Activated CD4-positive, alpha-beta T cell treated with anti-CD3 and anti-CD28 coated beads, Interleukin-2, amount 10 ng/mL, durations not matched to agents 24 days and 14 days (primary cell): Measurements from ENCODE around the gene IRF2. TPM values are rescaled to one million over a fixed set of nuclear protein-coding genes. Genes with fewer than 3 reads are reported as not detected.

Source experiments
- DNase-seq: peaks from one replicate; pipeline ENCODE4 v3.0.0; 2022
- H3K27ac Mint-ChIP-seq: one replicate; pipeline ENCODE4 v1.8.0; 2022; ENCODE audit warnings: mild to moderate bottlenecking, mixed read lengths
- H3K27me3 Mint-ChIP-seq: one replicate; pipeline ENCODE4 v1.8.0; 2022; ENCODE audit warnings: mixed read lengths
- H3K36me3 Mint-ChIP-seq: one replicate; pipeline ENCODE4 v1.8.0; 2022; ENCODE audit warnings: low read depth, mild to moderate bottlenecking, mixed read lengths
- H3K4me1 Mint-ChIP-seq: one replicate; pipeline ENCODE4 v1.8.0; 2021; ENCODE audit warnings: mixed read lengths
- H3K4me3 Mint-ChIP-seq: one replicate; pipeline ENCODE4 v1.8.0; 2022; ENCODE audit warnings: mild to moderate bottlenecking, moderate library complexity, mixed read lengths
- H3K9me3 Mint-ChIP-seq: one replicate; pipeline ENCODE4 v1.8.0; 2021; ENCODE audit warnings: mixed read lengths
- intact Hi-C: fragments of 100-400 bp; cut with micrococcal nuclease; formaldehyde crosslinking; loops from one replicate; pipeline ENCODE4 v1.15.1; 2023
- total RNA-seq: library from RNA; stranded (reverse); gene quantifications from 2 replicates; pipeline ENCODE4 v1.2.3, GENCODE V29; 2022

IRF2 gene
- total RNA-seq, 1 donor from 2014 or later: 48.7 TPM

DNA sequence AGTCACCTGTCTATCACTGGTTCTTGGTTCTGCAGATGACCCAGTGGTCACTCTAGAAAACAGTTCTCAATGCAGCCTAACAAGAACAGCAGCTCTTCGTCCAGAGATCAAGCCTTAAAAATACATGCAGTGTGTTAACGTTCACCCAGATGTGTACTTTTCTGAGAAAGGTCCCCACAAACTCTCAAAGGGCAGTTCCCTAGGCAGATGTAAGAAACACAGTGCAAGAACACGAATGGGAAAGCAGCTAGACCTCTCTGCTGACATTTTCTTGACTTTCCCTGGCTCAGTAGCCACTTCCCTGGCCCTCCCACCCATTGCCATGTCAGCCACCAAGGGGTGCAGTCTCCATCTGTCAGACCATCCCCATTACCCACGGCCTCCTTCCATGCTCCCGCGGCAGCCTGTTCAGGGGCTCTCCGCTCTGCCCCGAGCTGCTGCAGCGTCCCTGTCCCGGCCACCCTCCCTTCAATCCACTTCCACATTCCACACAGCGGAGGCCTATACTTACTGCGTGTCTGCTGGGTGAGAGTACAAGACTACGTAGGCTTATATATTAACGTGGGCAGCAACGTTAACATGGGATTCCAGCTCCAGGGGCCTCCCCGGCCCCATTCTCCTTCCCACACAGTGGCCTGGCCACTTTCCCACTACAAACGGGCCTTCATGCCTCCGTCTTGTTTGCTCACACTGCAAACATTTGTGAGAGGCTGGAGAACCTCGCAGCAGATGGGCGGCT, 34.3 kb downstream of the IRF2 start:
- Mint-ChIP-seq H3K4me1 (peaks cover 62% of the 10 kb centered on the region), H3K9me3 (no peaks in the 10 kb centered on the region), H3K36me3 (peaks cover 25% of the 10 kb centered on the region), H3K27me3 (no peaks in the 10 kb centered on the region), H3K4me3 (no peak overlapping the region), H3K27ac (peak overlapping the region; percentile 13)
- intact Hi-C loops: no loop called here
- no peak for DNase-seq

DNA sequence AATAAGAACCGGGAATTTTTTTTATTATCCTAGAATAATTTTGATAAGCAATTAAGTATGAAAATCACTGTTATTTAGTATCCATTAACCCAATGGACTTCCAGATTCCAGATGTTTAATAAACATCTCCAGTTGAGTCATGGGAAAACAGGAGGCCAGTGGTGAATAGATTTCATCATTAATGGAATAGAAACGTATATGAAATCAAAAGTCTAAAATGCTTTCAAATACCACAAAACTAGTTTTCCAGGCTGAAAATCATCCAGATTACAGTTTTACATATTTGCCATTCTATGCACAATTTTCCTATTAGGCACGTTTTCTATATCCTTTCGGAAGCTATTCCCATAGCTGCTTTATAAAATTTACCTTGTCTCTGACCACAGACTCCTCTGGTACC, 35.0 kb downstream of the IRF2 start:
- H3K27ac Mint-ChIP-seq: no peak overlapping the region
- no peak for DNase-seq
- peaks cover 20% of the 10 kb centered on the region for H3K36me3 Mint-ChIP-seq
- peaks cover 55% of the 10 kb centered on the region for H3K4me1 Mint-ChIP-seq
- no peaks in the 10 kb centered on the region for H3K9me3 Mint-ChIP-seq
- H3K27me3 Mint-ChIP-seq: no peaks in the 10 kb centered on the region
- intact Hi-C loops: no loop called here
- no peak overlapping the region for H3K4me3 Mint-ChIP-seq

DNA sequence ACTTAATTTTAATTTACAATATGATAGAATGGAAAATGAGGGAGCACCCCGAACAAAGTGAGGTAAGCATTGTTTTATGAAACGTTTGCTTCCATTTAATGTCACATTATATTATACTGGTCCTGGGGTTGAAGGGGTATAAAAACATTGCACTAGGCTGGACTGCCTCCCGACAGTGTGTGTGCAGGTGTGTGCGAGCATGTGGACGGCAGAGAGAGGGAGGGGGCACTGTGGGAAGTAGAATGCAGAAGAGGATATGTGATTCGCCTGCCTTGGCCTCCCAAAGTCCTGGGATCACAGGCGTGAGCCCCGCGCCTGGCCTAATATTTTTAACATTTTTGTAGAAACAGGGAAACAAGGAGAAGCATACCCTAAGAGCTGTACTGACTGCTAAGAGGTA, 36.0 kb downstream of the IRF2 start:
- no peaks in the 10 kb centered on the region for H3K27me3 Mint-ChIP-seq
- peak overlapping the region; percentile 16 for H3K27ac Mint-ChIP-seq
- peaks cover 49% of the 10 kb centered on the region for H3K4me1 Mint-ChIP-seq
- intact Hi-C loops: no loop called here
- H3K36me3 Mint-ChIP-seq: peaks cover 16% of the 10 kb centered on the region
- DNase-seq: no peak
- no peaks in the 10 kb centered on the region for H3K9me3 Mint-ChIP-seq
- H3K4me3 Mint-ChIP-seq: no peak overlapping the region

DNA sequence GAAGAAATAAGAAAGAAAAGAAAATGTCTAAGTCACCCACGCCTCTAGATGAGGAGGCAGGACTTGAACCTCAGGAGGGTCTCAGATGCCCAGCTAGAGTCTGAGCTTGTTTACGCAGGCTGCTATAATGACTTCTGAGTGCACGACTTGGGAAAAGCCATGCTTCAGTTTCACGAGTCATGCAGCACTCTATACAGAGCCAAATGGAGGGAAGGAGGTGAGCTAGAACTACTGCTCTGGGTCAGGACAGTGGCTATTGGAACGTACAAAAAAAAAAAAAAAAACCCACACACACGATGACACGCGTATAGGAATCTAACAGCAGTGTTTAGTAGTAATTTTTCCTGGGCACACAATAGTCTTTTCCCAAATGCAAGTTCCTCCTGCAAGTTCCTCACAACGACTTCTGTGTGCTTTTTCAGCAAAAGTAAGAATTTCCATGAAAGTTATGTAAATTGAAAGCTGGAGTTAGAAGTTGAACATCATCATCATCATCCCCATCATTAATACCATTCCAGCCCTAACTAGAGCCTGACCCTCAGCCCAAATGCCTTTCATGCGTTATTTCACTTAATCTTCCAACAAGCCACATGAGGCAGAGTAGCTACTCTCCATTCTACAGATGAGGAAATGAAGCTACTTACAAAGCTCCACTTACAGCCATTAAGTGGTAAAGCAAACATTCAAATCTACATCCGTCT, 36.6 kb downstream of the IRF2 start:
- Mint-ChIP-seq H3K4me3 (no peak overlapping the region), H3K9me3 (no peaks in the 10 kb centered on the region), H3K36me3 (peaks cover 16% of the 10 kb centered on the region), H3K4me1 (peaks cover 45% of the 10 kb centered on the region), H3K27ac (peak overlapping the region; percentile 75), H3K27me3 (no peaks in the 10 kb centered on the region)
- intact Hi-C loops: no loop called here
- DNase-seq: no peak

DNA sequence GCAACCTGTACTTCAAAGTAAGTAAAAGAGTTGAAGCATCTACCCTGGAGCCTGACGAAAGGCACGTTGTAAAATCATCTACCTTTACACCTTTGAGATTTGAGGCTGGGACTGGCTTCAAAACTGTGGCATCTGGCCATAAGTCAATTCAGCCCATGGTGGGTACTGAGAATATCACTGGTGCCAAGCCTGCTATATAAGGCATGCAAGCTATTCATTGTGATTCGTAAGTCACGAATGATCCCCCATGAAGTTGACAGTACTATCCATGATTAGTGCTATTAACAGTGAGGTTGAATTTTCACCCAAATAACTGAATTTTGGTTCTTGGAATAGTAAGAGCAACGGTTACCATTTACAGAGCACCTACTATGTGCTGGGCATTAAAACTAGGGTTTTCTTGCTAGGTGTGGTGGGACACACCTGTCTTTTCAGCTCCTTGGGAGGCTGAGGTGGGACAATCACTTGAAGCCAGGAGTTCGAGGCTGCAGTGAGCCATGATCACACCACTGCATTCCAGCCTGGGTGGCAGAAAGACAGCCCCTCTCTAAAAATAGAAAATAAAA, 39.8 kb downstream of the IRF2 start:
- H3K9me3 Mint-ChIP-seq: no peaks in the 10 kb centered on the region
- H3K27me3 Mint-ChIP-seq: no peaks in the 10 kb centered on the region
- H3K4me3 Mint-ChIP-seq: no peak overlapping the region
- intact Hi-C loops: no loop called here
- H3K4me1 Mint-ChIP-seq: peaks cover 35% of the 10 kb centered on the region
- DNase-seq: no peak
- no peak overlapping the region for H3K27ac Mint-ChIP-seq
- H3K36me3 Mint-ChIP-seq: peaks cover 21% of the 10 kb centered on the region

DNA sequence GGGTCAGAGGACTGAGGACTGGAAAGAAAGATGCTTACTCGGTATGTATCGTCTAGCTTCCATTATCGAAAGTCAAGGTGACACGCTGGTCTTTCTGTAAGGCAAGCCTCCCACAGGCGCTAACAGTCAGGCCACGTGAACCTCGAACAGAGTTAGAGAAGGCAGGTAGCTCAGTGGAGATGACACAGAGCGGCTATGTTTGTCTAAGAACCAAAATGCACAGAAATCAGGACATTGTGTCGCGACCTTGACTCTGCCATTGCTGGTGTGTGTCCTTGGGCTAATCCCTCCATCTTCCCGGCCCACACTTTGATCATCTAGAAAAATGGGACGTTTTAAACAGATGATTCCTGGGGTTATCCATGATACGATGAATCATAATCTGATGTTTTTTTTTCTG, 40.3 kb downstream of the IRF2 start:
- H3K36me3 Mint-ChIP-seq: peaks cover 22% of the 10 kb centered on the region
- intact Hi-C loops: no loop called here
- no peak overlapping the region for H3K27ac Mint-ChIP-seq
- no peaks in the 10 kb centered on the region for H3K9me3 Mint-ChIP-seq
- no peak for DNase-seq
- no peaks in the 10 kb centered on the region for H3K27me3 Mint-ChIP-seq
- peaks cover 36% of the 10 kb centered on the region for H3K4me1 Mint-ChIP-seq
- H3K4me3 Mint-ChIP-seq: no peak overlapping the region

DNA sequence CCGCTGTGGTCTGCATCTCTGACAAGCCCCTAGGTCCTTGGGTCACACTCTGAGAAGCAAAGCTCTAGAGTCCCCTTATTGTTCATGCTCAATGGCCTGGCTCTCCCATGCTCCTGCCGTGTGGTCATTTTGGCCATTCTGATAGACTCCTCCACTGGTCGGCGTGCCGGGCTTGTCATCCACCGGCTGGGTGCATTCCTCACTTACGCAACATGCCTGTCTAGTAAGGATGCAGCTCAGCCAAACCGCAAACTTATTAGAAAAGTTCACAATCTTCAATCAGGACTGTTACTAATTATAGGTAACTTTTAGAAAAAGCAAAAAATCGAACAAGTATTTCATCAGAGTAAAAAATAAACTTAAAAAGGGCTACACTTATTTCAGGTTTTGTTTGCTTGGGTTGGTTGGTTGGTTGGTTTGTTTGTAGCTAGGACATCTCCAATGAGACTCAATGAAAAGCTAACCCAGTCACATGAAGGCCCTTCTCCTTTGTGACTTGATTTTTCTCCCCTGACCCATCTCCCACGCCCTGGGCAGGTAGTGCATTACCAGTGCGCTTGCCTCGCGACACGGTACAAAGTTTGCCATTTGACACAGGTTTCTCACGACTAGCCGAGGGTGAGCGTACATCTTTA, 41.0 kb downstream of the IRF2 start:
- no peaks in the 10 kb centered on the region for H3K9me3 Mint-ChIP-seq
- no peaks in the 10 kb centered on the region for H3K27me3 Mint-ChIP-seq
- peaks cover 23% of the 10 kb centered on the region for H3K36me3 Mint-ChIP-seq
- peaks cover 33% of the 10 kb centered on the region for H3K4me1 Mint-ChIP-seq
- H3K27ac Mint-ChIP-seq: no peak overlapping the region
- intact Hi-C loops: no loop called here
- DNase-seq: no peak
- H3K4me3 Mint-ChIP-seq: no peak overlapping the region

DNA sequence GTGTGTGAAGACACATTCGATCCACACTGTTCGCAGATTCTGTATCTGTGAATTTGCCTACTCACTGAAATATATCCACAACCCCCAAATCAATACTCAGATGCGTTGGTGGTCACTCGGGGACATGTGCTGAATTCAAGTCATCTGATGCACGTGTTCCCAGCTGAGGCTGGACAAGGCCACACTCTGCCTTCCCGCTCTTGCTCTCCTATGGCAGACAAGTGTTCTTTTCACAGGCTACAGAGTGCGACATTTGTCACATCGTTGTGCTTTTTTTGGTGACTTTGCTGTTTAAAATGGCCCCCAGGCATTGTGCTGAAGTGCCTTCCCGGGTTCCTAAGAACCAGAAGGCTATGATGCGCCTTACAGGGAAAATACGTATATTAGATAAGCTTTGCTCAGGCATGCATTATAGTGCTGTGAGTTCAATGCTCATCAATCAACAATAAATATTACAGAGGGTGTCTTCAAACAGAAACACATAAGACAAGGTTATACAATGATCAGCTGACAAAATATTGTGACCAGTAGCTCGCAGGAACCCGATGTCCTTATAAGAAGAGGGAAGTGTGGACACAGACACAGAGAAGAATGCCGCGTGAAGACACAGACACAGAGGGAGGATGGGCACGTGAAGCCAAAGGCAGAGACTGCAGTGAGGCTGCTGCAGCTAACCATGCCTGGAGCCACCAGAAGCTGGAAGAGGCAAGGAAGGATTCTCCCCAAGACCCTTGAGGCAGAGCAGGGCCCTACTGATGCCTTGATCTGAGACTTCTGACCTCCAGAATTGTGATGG, 42.0 kb downstream of the IRF2 start:
- Mint-ChIP-seq H3K9me3 (no peaks in the 10 kb centered on the region), H3K27ac (peak overlapping the region; percentile 49), H3K4me1 (peaks cover 28% of the 10 kb centered on the region), H3K27me3 (no peaks in the 10 kb centered on the region), H3K36me3 (peaks cover 29% of the 10 kb centered on the region), H3K4me3 (no peak overlapping the region)
- intact Hi-C loops: no loop called here
- DNase-seq: no peak

DNA sequence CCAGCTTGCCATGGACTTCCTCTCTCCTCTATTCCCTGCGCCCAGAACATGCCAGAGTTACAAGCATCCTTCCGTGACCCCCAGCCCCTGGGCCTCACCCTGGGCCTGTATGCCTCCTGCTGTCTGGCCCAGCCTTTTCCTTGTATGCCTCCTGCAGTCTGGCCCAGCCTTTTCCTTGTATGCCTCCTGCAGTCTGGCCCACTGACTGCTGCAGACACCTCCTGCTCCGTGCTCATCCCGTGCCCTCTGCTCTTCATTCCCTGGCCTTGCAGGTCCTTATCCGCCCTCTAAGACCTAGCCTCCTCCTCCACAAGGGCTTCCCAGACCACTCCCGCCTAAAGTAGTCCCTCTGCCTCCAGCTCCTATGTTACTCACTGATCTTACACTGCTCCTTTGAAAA, 44.2 kb downstream of the IRF2 start:
- H3K4me1 Mint-ChIP-seq: peaks cover 31% of the 10 kb centered on the region
- H3K36me3 Mint-ChIP-seq: peaks cover 45% of the 10 kb centered on the region
- H3K27me3 Mint-ChIP-seq: no peaks in the 10 kb centered on the region
- DNase-seq: no peak
- H3K9me3 Mint-ChIP-seq: no peaks in the 10 kb centered on the region
- no peak overlapping the region for H3K27ac Mint-ChIP-seq
- H3K4me3 Mint-ChIP-seq: no peak overlapping the region
- intact Hi-C loops: no loop called here

DNA sequence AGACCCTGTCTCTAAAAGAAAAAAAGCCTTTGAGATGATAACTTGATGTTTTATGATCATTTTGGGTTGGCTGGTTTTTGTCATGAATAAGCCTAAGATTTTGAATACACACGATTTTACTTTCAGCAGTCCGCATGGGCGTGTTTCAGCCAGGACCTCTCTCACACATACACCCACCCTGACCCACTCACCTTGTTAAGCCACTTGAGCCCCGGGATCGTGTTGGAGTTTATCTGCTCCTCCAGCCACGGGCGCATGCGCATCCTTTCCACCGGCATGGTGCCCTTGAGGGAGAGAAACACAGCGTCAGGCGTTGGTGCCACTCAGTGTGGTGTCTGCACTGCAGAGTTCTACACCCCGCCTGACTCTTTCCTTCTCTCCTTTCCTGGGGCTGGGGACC, 45.6 kb downstream of the IRF2 start:
- no peak overlapping the region for H3K27ac Mint-ChIP-seq
- no peak overlapping the region for H3K4me3 Mint-ChIP-seq
- no peak for DNase-seq
- peaks cover 52% of the 10 kb centered on the region for H3K36me3 Mint-ChIP-seq
- no peaks in the 10 kb centered on the region for H3K27me3 Mint-ChIP-seq
- peaks cover 39% of the 10 kb centered on the region for H3K4me1 Mint-ChIP-seq
- H3K9me3 Mint-ChIP-seq: no peaks in the 10 kb centered on the region
- intact Hi-C loops: no loop called here

DNA sequence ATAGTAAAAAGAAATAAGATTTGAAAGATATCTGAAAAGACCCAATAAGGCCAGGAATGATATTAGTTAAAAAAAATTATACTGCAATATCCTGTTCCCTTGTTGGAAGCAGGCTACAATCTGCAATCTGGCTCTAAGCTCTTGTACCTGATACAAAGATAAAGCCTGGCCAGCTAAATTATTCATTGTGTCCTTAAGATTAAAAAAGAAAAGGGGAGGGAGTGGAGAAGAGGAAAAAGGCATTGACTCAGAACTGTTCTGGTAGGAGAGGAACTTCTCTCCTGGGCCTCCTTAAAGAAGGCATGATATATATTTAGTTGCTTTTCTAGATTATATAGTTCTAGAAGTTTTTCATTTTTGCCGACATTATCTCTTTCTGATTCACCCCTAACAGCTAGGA, 46.7 kb downstream of the IRF2 start:
- DNase-seq: no peak
- peaks cover 43% of the 10 kb centered on the region for H3K4me1 Mint-ChIP-seq
- no peaks in the 10 kb centered on the region for H3K9me3 Mint-ChIP-seq
- intact Hi-C loops: no loop called here
- no peaks in the 10 kb centered on the region for H3K27me3 Mint-ChIP-seq
- peak overlapping the region; percentile 63 for H3K27ac Mint-ChIP-seq
- H3K4me3 Mint-ChIP-seq: no peak overlapping the region
- H3K36me3 Mint-ChIP-seq: peaks cover 56% of the 10 kb centered on the region

DNA sequence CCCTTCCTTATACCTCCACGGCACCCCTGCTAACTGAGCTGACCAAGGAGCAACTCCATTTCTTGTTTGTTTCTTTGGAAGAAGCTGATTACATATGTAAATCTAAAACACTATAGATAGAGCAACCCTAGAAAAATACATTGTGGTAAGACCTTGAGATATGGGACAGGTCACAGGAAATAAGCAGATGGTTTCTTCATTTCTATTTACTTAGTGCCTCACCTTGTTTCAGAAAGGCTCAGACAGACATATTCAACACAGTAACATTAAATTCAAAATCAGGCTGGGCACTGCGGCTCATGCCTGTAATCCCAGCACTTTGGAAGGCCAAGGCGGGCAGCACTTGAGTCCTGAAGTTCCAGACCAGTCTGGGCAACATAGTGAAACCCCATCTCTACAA, 47.3 kb downstream of the IRF2 start:
- Mint-ChIP-seq H3K36me3 (peaks cover 56% of the 10 kb centered on the region), H3K27me3 (no peaks in the 10 kb centered on the region), H3K4me3 (no peak overlapping the region), H3K27ac (peak overlapping the region; percentile 22), H3K4me1 (peaks cover 47% of the 10 kb centered on the region), H3K9me3 (no peaks in the 10 kb centered on the region)
- intact Hi-C loops: no loop called here
- no peak for DNase-seq

DNA sequence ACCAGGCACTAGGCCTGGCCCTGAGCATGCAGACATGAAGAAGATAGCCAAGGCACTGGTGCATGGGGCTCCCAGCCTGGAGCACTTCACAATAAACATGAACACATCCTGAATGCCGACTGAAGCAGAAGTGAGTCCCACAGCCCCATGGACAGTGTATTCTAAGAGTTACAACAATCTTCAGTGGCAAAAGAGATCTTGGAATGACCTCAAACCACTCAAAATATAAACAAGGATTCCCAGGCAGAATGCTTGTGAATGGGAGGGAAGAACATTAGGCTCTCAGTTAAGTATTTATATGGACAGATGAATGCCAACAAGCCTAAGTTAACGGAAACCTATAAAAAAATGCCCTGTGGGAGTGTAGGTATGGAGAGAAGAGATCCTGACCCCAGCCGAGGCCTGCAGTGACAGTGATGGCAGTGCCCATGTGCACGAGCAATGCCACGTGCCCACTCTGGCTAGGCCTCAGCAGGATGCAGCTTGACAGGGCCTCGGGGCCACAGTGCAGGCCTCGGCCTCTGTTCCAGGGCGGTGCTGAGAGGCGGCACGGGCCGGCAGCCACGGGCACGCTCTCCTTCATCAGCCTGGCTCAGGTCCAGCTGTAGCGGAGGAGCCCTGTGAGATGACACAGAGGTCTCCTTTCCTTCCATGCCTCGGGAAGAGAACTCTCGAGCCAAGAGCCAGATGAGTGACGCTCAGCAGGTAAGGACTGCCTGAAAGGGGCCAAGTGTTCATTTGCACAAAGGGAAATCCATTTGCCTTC, 49.2 kb downstream of the IRF2 start:
- Mint-ChIP-seq H3K9me3 (no peaks in the 10 kb centered on the region), H3K27me3 (no peaks in the 10 kb centered on the region), H3K4me1 (peaks cover 57% of the 10 kb centered on the region), H3K27ac (no peak overlapping the region), H3K36me3 (peaks cover 64% of the 10 kb centered on the region), H3K4me3 (no peak overlapping the region)
- intact Hi-C loops: loop anchor here (5.0 kb wide), 1 partner anchor 972 kb away; the partner anchor contains the start of genes ANKRD37 and LRP2BP
- DNase-seq: no peak
